ENCODE results near the gene COX6A1. TPM values are rescaled to one million over a fixed set of nuclear protein-coding genes. Genes with fewer than 3 reads are reported as not detected.

Gene COX6A1
- polyA plus RNA-seq (ENCODE audit: insufficient read length in 4 of 4): 100 to 1,000 TPM; 274 to 383 (median 330) TPM

GRCh38 chr12:120437735-120438494, at the start of gene COX6A1:
COX6A1 (plus strand) TSS chr12:120438113; CDS start chr12:120438127, 14 bp downstream.
- DNase-seq (ENCODE audit: low read depth in 4 of 4, low spot score in 2 of 4): peak; percentile 69 to 92 (median 88)

DNA sequence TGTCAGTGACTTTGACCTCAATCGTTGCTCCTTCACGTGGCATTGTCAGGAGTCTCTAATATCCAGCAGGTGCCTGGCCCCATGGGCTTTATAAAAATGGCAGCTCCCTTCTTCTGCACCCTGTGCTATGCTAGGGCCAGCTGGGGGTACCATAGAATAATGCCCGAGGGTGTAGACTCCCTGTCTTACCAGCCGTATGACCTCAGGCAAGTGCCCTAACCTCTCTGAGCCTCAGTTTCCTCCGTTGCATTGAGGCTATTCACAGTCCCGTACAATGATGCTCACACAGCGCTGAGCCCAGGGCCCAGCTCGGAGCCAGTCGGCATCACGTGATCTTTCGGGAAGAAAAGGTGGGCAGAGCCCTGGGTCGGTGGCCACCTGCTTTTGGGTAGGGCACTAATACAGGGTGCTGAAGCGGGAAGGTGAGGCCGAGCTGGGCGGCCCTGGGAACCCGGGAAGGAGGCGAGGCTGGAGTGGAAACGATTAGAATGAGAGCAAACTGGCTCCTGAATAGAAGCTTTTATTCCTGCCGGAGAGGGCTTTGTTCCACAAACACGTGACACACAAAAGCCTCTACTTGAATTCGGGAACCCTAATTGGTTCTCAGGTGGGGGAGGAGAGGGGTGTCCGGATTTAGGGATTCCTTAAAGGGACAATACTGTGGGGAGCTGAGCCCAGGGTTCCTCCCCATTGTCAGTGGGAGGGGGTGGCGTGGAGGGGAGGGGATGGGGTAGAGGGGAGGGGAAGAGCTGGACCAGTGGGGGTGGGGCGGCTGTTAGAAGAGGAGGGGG, 49.0 kb upstream of the COX6A1 start:
- no peak for DNase-seq (ENCODE audit: low read depth in 4 of 4, low spot score in 2 of 4)

GRCh38 chr12:120390540-120391120, 47.3 kb upstream of the COX6A1 start:
- DNase-seq (ENCODE audit: low read depth in 4 of 4, low spot score in 2 of 4): no peak

DNA sequence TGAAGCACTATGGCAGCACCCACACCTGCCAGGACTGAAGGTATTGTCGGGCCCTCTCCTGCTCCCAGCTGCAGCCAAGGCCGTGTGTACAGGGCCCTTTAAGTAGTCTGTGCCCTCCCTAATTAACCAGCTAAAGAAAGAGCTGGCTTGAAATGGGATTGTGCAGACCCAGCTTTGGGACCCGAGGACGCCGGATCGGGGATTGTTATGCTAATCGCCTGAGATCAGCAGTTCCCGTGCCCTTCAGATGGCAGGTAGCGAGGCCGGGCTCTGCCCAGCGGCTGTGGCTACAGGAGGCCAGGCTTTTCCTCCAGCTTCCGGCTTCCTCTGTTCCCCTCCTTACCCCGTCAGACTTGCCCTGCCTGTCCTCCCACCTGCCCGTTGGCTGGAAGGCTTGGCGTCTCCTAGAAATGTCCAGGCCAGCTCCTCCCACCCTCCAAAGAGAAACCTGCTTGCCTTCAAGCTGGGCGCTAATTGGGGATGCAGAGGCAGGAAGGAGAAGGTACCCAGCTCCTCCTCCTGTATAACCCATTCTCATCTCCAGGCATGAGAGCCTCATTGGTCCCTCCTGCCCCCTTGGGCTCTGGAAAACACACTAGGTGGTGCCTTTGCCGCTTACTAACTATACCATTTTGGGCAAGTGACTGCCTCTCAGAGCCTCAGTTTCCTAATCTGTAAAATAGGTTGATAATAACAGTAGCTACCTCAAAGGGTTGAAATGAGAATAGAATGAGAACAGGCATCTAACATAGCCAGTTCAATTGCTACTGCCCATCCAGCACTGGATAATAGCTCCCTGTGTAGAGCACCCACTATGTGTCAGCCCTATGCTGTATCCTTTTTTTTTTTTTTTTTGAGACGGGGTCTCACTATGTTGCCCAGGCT, 43.2 kb upstream of the COX6A1 start:
- DNase-seq (ENCODE audit: low read depth in 4 of 4, low spot score in 2 of 4): no peak

GRCh38 chr12:120397824-120398540, 39.9 kb upstream of the COX6A1 start:
- no peak for DNase-seq (ENCODE audit: low read depth in 4 of 4, low spot score in 2 of 4)

DNA sequence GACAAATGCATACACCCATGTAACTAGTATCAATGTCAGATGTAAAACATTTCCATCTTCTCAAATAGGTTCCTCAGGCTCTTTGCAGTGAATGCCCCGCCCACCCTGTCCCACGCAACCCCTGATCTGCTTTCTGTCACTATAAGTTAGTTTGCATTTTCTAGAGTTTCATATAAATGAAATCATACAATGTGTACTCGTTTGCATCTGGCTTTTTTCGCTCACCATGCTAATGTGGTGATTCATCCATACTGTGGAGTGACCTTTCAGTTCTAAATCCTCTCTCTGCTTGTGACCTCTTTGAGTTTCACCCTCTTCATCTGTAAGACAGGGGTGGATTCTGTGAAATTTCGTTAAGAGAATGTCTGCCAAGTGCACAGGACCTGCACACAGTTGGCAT, 38.4 kb upstream of the COX6A1 start:
- DNase-seq (ENCODE audit: low read depth in 4 of 4, low spot score in 2 of 4): no peak

DNA sequence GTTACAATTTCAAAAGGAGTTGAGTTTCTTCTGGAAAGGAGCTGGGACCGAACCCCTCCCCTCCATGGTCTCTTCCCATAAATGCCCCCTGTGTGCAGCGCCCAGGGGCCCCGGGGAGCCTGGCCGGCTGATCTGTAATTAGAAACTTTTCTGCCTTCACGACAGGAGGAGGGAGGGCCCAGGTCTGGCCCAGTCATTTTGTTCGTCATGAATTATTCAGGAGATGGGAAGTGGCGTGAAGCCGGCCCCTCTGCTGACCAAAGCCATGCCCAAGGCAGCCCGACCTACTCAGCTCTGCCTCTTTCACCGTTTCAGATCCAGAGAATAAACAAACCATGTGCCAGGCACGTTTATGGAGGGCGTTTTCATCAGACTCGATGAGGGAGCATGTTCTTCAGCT, 35.7 kb upstream of the COX6A1 start:
- no peak for DNase-seq (ENCODE audit: low read depth in 4 of 4, low spot score in 2 of 4)

GRCh38 chr12:120403869-120404268, 34.0 kb upstream of the COX6A1 start:
- no peak for DNase-seq (ENCODE audit: low read depth in 4 of 4, low spot score in 2 of 4)

DNA sequence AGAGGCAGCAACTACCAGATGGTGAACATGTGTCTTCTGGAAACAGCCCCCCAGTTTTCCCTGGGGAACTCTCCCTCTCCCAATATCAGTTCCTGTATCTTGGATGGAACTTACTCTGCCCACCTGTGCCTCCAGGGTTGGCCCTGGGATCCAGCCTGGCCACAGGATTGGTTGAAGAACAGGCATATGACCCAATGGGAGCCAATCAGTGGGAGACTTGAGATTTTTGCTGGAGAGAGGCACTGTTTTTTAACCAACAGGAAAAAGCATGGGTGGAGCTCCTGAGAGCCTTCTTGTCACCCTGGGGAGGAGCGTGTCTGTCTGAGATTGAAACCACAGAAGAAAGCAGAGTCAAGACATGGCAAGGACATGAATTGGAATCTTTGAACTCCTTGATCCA, 33.6 kb upstream of the COX6A1 start:
- no peak for DNase-seq (ENCODE audit: low read depth in 4 of 4, low spot score in 2 of 4)

DNA sequence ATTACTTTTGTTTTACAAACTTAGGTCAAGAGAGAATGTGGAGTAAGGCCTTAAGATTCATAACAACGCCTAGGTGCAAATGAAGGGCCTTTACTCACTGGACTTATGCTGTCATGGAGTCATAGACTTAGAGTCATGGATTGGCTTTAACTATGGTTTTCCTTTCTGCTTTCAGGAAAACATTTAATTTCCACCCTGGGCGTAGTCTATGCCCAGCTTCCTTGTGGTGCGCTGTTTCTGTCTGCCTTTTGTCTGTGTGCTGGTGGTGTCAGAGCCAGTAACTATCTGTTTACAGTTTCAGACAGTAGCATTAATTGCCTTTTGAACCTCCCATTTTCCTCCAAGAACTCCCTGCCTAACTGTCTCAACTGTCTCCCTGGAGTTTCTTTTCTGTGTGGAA, 31.8 kb upstream of the COX6A1 start:
- DNase-seq (ENCODE audit: low read depth in 4 of 4, low spot score in 2 of 4): no peak

- no peak for DNase-seq (ENCODE audit: low read depth in 4 of 4, low spot score in 2 of 4)
These were observed 31.4 kb upstream of the COX6A1 start for GRCh38 chr12:120406553-120406952.

- DNase-seq (ENCODE audit: low read depth in 4 of 4, low spot score in 2 of 4): no peak
These were observed 29.1 kb upstream of the COX6A1 start for GRCh38 chr12:120408771-120409170.

GRCh38 chr12:120412421-120412820, 25.5 kb upstream of the COX6A1 start:
- no peak for DNase-seq (ENCODE audit: low read depth in 4 of 4, low spot score in 2 of 4)

GRCh38 chr12:120413901-120414695, 23.8 kb upstream of the COX6A1 start:
- DNase-seq (ENCODE audit: low read depth in 4 of 4, low spot score in 2 of 4): peak in 2 of 4 donors; percentile 81 to 83

DNA sequence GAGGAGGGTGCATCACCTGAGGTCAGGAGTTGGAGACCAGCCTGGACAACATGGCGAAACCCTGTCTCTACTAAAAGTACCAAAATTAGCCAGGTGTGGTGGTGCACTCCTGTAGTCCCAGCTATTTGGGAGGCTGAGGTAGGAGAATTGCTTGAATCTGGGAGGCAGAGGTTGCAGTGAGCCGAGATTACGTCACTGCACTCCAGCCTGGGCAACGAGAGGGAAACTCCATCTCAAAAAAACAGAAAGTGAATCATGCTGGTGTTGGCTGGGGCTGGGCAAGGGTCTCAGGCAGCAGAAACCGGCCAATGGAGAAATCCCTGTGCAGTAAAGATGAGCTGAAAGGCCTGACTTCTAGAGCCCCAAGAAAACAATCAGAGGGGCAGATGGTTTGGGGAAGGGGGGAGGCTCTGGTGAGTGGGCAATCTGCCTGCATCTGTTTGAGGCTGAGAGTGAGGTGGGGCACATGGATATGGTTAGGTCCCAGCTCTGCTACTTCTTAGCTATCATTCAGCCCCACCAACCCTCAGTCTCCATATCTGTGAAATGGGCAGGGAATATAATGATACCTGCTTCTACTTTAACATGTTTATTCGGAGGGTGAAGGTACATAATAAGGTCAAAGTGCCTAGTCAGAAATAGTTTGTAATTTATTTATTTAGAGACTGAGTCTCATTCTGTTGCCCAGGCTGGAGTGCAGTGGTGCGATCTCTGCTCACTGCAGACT, 21.3 kb upstream of the COX6A1 start:
- no peak for DNase-seq (ENCODE audit: low read depth in 4 of 4, low spot score in 2 of 4)

- DNase-seq (ENCODE audit: low read depth in 4 of 4, low spot score in 2 of 4): no peak
These were observed 19.9 kb upstream of the COX6A1 start for GRCh38 chr12:120417917-120418580.

GRCh38 chr12:120421701-120422100, 16.2 kb upstream of the COX6A1 start:
- no peak for DNase-seq (ENCODE audit: low read depth in 4 of 4, low spot score in 2 of 4)
